GM18909 (cell line): Measurements from ENCODE around the gene ZBTB49.
"Not testable (repeated sequence)": the region's sequence is repeated elsewhere in the genome, so short reads cannot be mapped to it uniquely, and the experiment has no call there.

Source experiments
- ATAC-seq: cut with Tn5 transposase; IDR thresholded peaks from one replicate; pipeline ENCODE4 v1.9.1; 2021; ENCODE audit warnings: mild to moderate bottlenecking; ENCODE audit not compliant: unreplicated experiment, poor library complexity

ZBTB49 gene

GRCh38 chr4:4348585-4348984 is 58.5 kb downstream of the ZBTB49 start:
- ATAC-seq = not testable (repeated sequence)

- ATAC-seq = no peak
Measured at GRCh38 chr4:4349867-4350266, 59.8 kb downstream of the ZBTB49 start.

- ATAC-seq = no peak
Measured at GRCh38 chr4:4350909-4351308, 60.9 kb downstream of the ZBTB49 start.

GRCh38 chr4:4355302-4355701 is 65.3 kb downstream of the ZBTB49 start:
- no peak for ATAC-seq

GRCh38 chr4:4356106-4357041 is 66.3 kb downstream of the ZBTB49 start:
- no peak for ATAC-seq

- ATAC-seq = no peak
Measured at GRCh38 chr4:4358093-4358854, 68.2 kb downstream of the ZBTB49 start.

GRCh38 chr4:4361883-4362282 is 71.8 kb downstream of the ZBTB49 start:
- ATAC-seq = no peak

- ATAC-seq = no peak
Measured at GRCh38 chr4:4362991-4363697, 73.1 kb downstream of the ZBTB49 start.

- no peak for ATAC-seq
Measured at GRCh38 chr4:4364061-4364460, 74.0 kb downstream of the ZBTB49 start.

GRCh38 chr4:4364486-4365208 is 74.6 kb downstream of the ZBTB49 start:
- no peak for ATAC-seq

GRCh38 chr4:4368809-4369580 is 78.9 kb downstream of the ZBTB49 start:
- ATAC-seq = no peak
